Ovary (tissue), 9 donors: Measurements from ENCODE around the gene MADD. TPM values are rescaled to one million over a fixed set of nuclear protein-coding genes. Genes with fewer than 3 reads are reported as not detected.

Experiments used
- DNase-seq, 5 donors: peaks; one replicate each; pipeline ENCODE4 v3.0.0-alpha.2; 2019 to 2020
- H3K27ac ChIP-seq, 2 donors: fragments of 200-600 bp; one replicate each; pipeline versions ENCODE4 v1.5.1 to v1.8.0; 2019 to 2022
- H3K27me3 ChIP-seq: fragments of 200-600 bp; one replicate; pipeline ENCODE4 v1.8.0; 2022
- H3K36me3 ChIP-seq: fragments of 200-600 bp; sonication (generic); one replicate; pipeline ENCODE4 v1.5.1; 2019
- H3K4me1 ChIP-seq: one replicate; pipeline ENCODE4 v1.8.1; 2013; ENCODE audit warnings: mild to moderate bottlenecking, moderate library complexity; ENCODE audit not compliant: insufficient read depth
- H3K4me3 ChIP-seq: fragments of 200-600 bp; sonication (generic); one replicate; pipeline ENCODE4 v1.5.1; 2017
- H3K9me3 ChIP-seq, 2 donors: fragments of 200-600 bp in 1 of 2; sonication (generic) in 1 of 2; one replicate each; pipeline versions ENCODE4 v1.5.1 to v1.8.1; 2013 to 2019; ENCODE audit warnings: mild to moderate bottlenecking in 1 of 2, moderate library complexity in 1 of 2
- CTCF ChIP-seq, 3 donors: fragments of 450-650 bp in 2 of 3; fragments of 200-600 bp in 1 of 3; IDR thresholded peaks; one replicate each; pipeline versions ENCODE4 v1.5.1 to v1.8.0; 2016 to 2022; ENCODE audit warnings: antibody characterized with exemption in 3 of 3, mild to moderate bottlenecking in 1 of 3
- EP300 ChIP-seq: sonication (generic); formaldehyde crosslinking; IDR thresholded peaks from one replicate; pipeline ENCODE4 v1.6.1; 2017; ENCODE audit warnings: antibody characterized with exemption
- POLR2A ChIP-seq: fragments of 450-650 bp; IDR thresholded peaks from one replicate; pipeline ENCODE4 v1.6.1; 2017; ENCODE audit warnings: antibody characterized with exemption, mild to moderate bottlenecking, moderate library complexity
- WGBS, 3 donors: extraction: QIAGEN DNeasy Blood & Tissue Kit in 1 of 3; methylation state at CpG; one replicate each; pipeline versions ENCODE4 v1.1.5 to v1.1.7; 2013 to 2017; 5-methylcytosine and 5-hydroxymethylcytosine counted together
- intact Hi-C, 4 donors: fragments of 100-400 bp; cut with DNase I; formaldehyde crosslinking; loops; one replicate each; pipeline versions ENCODE4 v1.11.0 to v1.15.1; 2022 to 2023
- polyA plus RNA-seq, 2 donors: library from polyadenylated mRNA; stranded (reverse); fragments of 200-250 nt in 1 of 2; fragments of 350-450 nt in 1 of 2; fragmentation: Illumina TruSeq in 1 of 2; extraction: RNeasy Lipid Tissue Mini Kit (QIAGEN cat#74804) in 1 of 2; gene quantifications; one replicate each; pipeline ENCODE4 v1.2.3, GENCODE V29; 2013 to 2014
- total RNA-seq, 7 donors: library from RNA; depleted of rRNA in 2 of 7; stranded (reverse); fragments of >200 nt in 2 of 7; fragmentation: NEBNext Ultra II Directional in 3 of 7; extraction: Animal tissue kit (Norgen Biotek cat#: 25700) in 3 of 7; gene quantifications; one replicate each; pipeline versions ENCODE4 v1.1.0 to v1.2.4, GENCODE V29; 2016 to 2023
- donor health status: DM: no; HTN: no; CAD: no; lungs with moderate emphysema.
- donor health status: DM: no; HTN: no; CAD: no.
- donor health status: Bipolar disorder and iron deficiency.
- donor health status: DM: yes; HTN: yes; CAD: no.
- donor health status: DM: no; HTN: no; CAD: no.
- donor health status: DM: yes; HTN: yes; CAD: no.

MADD gene
- total and polyA plus RNA-seq, 9 donors, result 20.3 to 53.5 (median 35.4) TPM

- Histone ChIP-seq H3K27me3 (no peaks in the 10 kb centered on the region), H3K27ac (no peak overlapping the region), H3K36me3 (no peaks in the 10 kb centered on the region), H3K9me3 (no peaks in the 10 kb centered on the region), H3K4me1 (no peaks in the 10 kb centered on the region), H3K4me3 (no peak overlapping the region)
- 76 to 91% (median 80%) methylated on average over 5 of the region's 5 CpGs for WGBS, 3 donors
- peak in 1 of 5 donors; percentile 28 for DNase-seq
- intact Hi-C loops, result loop anchor here (2.0 to 10.0 kb wide), 4 partner anchors 78 to 240 kb away; no protein-coding TSS in a partner anchor
- no peak for TF ChIP-seq EP300
- TF ChIP-seq CTCF (IDR thresholded peaks at IDR 0.05), result no peak
- no peak for TF ChIP-seq POLR2A
Observed at GRCh38 chr11:47374720-47375019, 104.7 kb downstream of the MADD start.

- H3K9me3 ChIP-seq, result no peaks in the 10 kb centered on the region
- H3K27me3 ChIP-seq, result no peaks in the 10 kb centered on the region
- intact Hi-C loops, result loop anchor here (2.0 to 10.0 kb wide), 4 partner anchors 77 to 240 kb away; no protein-coding TSS in a partner anchor
- WGBS, 3 donors, result 80 to 94% (median 87%) methylated on average over 8 of the region's 8 CpGs
- TF ChIP-seq CTCF (IDR thresholded peaks at IDR 0.05) (no peak), EP300 (no peak), POLR2A (no peak)
- no peak overlapping the region for H3K4me3 ChIP-seq
- peak in 1 of 5 donors; percentile 26 for DNase-seq
- no peak overlapping the region for H3K27ac ChIP-seq
- H3K36me3 ChIP-seq, result no peaks in the 10 kb centered on the region
- H3K4me1 ChIP-seq, result no peaks in the 10 kb centered on the region
Observed at GRCh38 chr11:47375020-47375419, 105.1 kb downstream of the MADD start.

- H3K4me1 ChIP-seq, result no peaks in the 10 kb centered on the region
- intact Hi-C loops, result loop anchor here (2.0 to 10.0 kb wide), 4 partner anchors 77 to 239 kb away; no protein-coding TSS in a partner anchor
- TF ChIP-seq EP300 (no peak), CTCF (IDR thresholded peaks at IDR 0.05) (no peak), POLR2A (no peak)
- no peak overlapping the region for H3K4me3 ChIP-seq
- H3K27me3 ChIP-seq, result no peaks in the 10 kb centered on the region
- H3K36me3 ChIP-seq, result no peaks in the 10 kb centered on the region
- DNase-seq, result peak in 1 of 5 donors; percentile 25
- H3K9me3 ChIP-seq, result no peaks in the 10 kb centered on the region
- H3K27ac ChIP-seq, result no peak overlapping the region
- WGBS, 3 donors, result 83 to 91% (median 91%) methylated on average over 13 of the region's 13 CpGs
Observed at GRCh38 chr11:47375546-47376085, 105.7 kb downstream of the MADD start.

GRCh38 chr11:47376107-47376524 is 106.2 kb downstream of the MADD start:
- H3K4me1 ChIP-seq, result no peaks in the 10 kb centered on the region
- H3K27ac ChIP-seq, result no peak overlapping the region
- WGBS, 3 donors, result 81 to 87% (median 83%) methylated on average over 8 of the region's 8 CpGs
- TF ChIP-seq CTCF (IDR thresholded peaks at IDR 0.05) (no peak), POLR2A (no peak), EP300 (no peak)
- peak in 1 of 5 donors; percentile 16 for DNase-seq
- H3K27me3 ChIP-seq, result no peaks in the 10 kb centered on the region
- no peaks in the 10 kb centered on the region for H3K9me3 ChIP-seq
- H3K4me3 ChIP-seq, result no peak overlapping the region
- intact Hi-C loops, result loop anchor here (5.0 to 10.0 kb wide), 3 partner anchors 76 to 239 kb away; no protein-coding TSS in a partner anchor
- H3K36me3 ChIP-seq, result no peaks in the 10 kb centered on the region
